ENCODE measurements around the gene SCAF1. TPM values are rescaled to one million over a fixed set of nuclear protein-coding genes. Genes with fewer than 3 reads are reported as not detected.
"Not testable (repeated sequence)": the region's sequence is repeated elsewhere in the genome, so short reads cannot be mapped to it uniquely, and the experiment has no call there.

SCAF1 gene
- total and polyA plus RNA-seq, 2 donors (not counting 1 experiment from before 2014, with no cell fraction given), result 17.1 to 68.3 TPM

DNA sequence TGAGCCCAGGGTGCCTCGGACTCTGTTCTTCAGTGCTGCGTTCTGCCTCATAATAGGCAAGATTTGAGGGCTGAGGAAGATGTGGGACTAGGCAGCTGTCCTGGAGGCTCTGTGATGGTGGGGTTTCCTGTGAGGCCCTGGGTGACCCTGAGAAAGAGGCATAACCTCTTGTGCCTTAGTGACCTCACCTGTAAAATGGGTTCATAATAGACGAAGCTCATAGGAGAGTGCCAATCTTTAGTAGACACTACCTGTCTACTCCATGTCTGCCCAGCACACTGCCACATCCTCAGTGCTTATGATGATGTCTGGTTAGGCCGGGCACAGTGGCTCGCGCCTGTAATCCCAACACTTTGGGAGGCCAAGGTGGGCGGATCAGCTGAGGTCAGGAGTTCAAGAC is 25.5 kb upstream of the SCAF1 start:
- CTCF ChIA-PET, result no interaction called here
- POLR2A ChIA-PET, result interaction anchor here (1.5 kb wide), 1 partner anchor 60 kb away, joined by 3 read pairs; no protein-coding TSS in a partner anchor
- H3K9ac ChIP-seq (ENCODE audit: low read length), result no peak overlapping the region
- no peak overlapping the region for H2AFZ ChIP-seq (ENCODE audit: insufficient read depth, low read depth, low read length, poor library complexity, severe bottlenecking)
- DNase-seq (no peak), ATAC-seq (ENCODE audit: low read depth) (no peak)
- TF ChIP-seq, protein P1, sequence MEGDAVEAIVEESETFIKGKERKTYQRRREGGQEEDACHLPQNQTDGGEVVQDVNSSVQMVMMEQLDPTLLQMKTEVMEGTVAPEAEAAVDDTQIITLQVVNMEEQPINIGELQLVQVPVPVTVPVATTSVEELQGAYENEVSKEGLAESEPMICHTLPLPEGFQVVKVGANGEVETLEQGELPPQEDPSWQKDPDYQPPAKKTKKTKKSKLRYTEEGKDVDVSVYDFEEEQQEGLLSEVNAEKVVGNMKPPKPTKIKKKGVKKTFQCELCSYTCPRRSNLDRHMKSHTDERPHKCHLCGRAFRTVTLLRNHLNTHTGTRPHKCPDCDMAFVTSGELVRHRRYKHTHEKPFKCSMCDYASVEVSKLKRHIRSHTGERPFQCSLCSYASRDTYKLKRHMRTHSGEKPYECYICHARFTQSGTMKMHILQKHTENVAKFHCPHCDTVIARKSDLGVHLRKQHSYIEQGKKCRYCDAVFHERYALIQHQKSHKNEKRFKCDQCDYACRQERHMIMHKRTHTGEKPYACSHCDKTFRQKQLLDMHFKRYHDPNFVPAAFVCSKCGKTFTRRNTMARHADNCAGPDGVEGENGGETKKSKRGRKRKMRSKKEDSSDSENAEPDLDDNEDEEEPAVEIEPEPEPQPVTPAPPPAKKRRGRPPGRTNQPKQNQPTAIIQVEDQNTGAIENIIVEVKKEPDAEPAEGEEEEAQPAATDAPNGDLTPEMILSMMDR (IDR thresholded peaks at IDR 0.05), result no peak
- TF ChIP-seq EZH2 (IDR thresholded peaks at IDR 0.05; ENCODE audit: borderline replicate concordance, insufficient read depth, low read depth, low read length, poor library complexity, severe bottlenecking), result no peak
- Mint-ChIP-seq H3K9me3 (ENCODE audit: insufficient read depth) (no peaks in the 10 kb centered on the region), H3K27ac (no peak overlapping the region), H3K4me3 (no peak overlapping the region), H3K4me1 (peaks cover 9% of the 10 kb centered on the region), H3K27me3 (no peaks in the 10 kb centered on the region)
- H3K79me2 ChIP-seq (ENCODE audit: control insufficient read depth, insufficient read depth, low read length), result peaks cover 53% of the 10 kb centered on the region
- peaks cover 80% of the 10 kb centered on the region for H4K20me1 ChIP-seq (ENCODE audit: control insufficient read depth, insufficient read depth, low read length, poor library complexity, severe bottlenecking)
- H3K9me3 ChIP-seq (ENCODE audit: control extremely low read depth in 1 of 3, control insufficient read depth in 2 of 3, insufficient read depth in 1 of 3, low read length in 2 of 3), result peaks cover 0 to 11% (median 0%) of the 10 kb centered on the region in 3 donors
- no peak overlapping the region for H3K4me2 ChIP-seq (replicated peaks; ENCODE audit: low read depth, low read length, poor library complexity, severe bottlenecking)
- intact Hi-C loops (cut with micrococcal nuclease), result no loop called here
- H3K27me3 ChIP-seq (replicated peaks in 1 of 4; ENCODE audit: control extremely low read depth in 1 of 4, control insufficient read depth in 3 of 4, insufficient read depth in 4 of 4, low read length in 3 of 4), result no peaks in the 10 kb centered on the region
- H3K36me3 ChIP-seq (replicated peaks in 1 of 2; ENCODE audit: control extremely low read depth in 1 of 2, control insufficient read depth in 1 of 2, extremely low read depth in 1 of 2, insufficient read depth in 2 of 2, low read length in 1 of 2), result peaks cover 11 to 74% of the 10 kb centered on the region in 2 experiments
- H3K4me3 ChIP-seq (ENCODE audit: control extremely low read depth in 1 of 5, extremely low read depth in 1 of 5, insufficient read depth in 1 of 5, low read depth in 2 of 5, low read length in 4 of 5), result no peak overlapping the region
- WGBS (ENCODE audit: insufficient coverage), result 96% methylated on average over 6 of the region's 7 CpGs
- H3K4me1 ChIP-seq (ENCODE audit: control insufficient read depth in 2 of 2, insufficient read depth in 2 of 2, low read length in 2 of 2), result no peaks in the 10 kb centered on the region
- no peak overlapping the region for H3K27ac ChIP-seq (ENCODE audit: low read length in 2 of 2)

DNA sequence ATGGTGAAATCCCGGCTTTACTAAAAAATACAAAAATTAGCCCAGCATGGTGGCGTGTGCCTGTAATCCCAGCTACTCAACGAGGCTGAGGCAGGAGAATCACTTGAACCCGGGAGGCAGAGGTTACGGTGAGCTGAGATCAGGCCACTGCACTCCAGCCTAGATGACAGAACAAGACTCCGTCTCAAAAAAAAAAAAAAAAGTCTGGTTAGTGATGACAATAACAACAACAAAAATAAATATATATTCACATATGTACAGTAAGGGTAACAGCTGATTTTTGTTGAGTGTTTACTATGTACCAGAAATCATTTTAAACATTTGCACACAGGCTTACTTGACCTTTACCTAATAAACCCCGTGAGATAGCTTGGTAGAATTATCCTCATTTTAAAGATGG is 25.1 kb upstream of the SCAF1 start:
- ATAC-seq (ENCODE audit: low read depth) (no peak), DNase-seq (no peak)
- Histone ChIP-seq H4K20me1 (ENCODE audit: control insufficient read depth, insufficient read depth, low read length, poor library complexity, severe bottlenecking) (peaks cover 83% of the 10 kb centered on the region), H3K4me3 (ENCODE audit: control extremely low read depth in 1 of 5, extremely low read depth in 1 of 5, insufficient read depth in 1 of 5, low read depth in 2 of 5, low read length in 4 of 5) (no peak overlapping the region), H3K79me2 (ENCODE audit: control insufficient read depth, insufficient read depth, low read length) (peaks cover 56% of the 10 kb centered on the region), H3K27me3 (replicated peaks in 1 of 4; ENCODE audit: control extremely low read depth in 1 of 4, control insufficient read depth in 3 of 4, insufficient read depth in 4 of 4, low read length in 3 of 4) (no peaks in the 10 kb centered on the region), H3K9ac (ENCODE audit: low read length) (no peak overlapping the region), H3K27ac (ENCODE audit: low read length in 2 of 2) (no peak overlapping the region), H3K36me3 (replicated peaks in 1 of 2; ENCODE audit: control extremely low read depth in 1 of 2, control insufficient read depth in 1 of 2, extremely low read depth in 1 of 2, insufficient read depth in 2 of 2, low read length in 1 of 2) (peaks cover 11 to 78% of the 10 kb centered on the region in 2 experiments), H3K9me3 (ENCODE audit: control extremely low read depth in 1 of 3, control insufficient read depth in 2 of 3, insufficient read depth in 1 of 3, low read length in 2 of 3) (peaks cover 0 to 11% (median 0%) of the 10 kb centered on the region in 3 donors), H3K4me2 (replicated peaks; ENCODE audit: low read depth, low read length, poor library complexity, severe bottlenecking) (no peak overlapping the region), H2AFZ (ENCODE audit: insufficient read depth, low read depth, low read length, poor library complexity, severe bottlenecking) (no peak overlapping the region), H3K4me1 (ENCODE audit: control insufficient read depth in 2 of 2, insufficient read depth in 2 of 2, low read length in 2 of 2) (no peaks in the 10 kb centered on the region)
- Mint-ChIP-seq H3K27me3 (no peaks in the 10 kb centered on the region), H3K4me1 (peaks cover 9% of the 10 kb centered on the region), H3K27ac (no peak overlapping the region), H3K9me3 (ENCODE audit: insufficient read depth) (no peaks in the 10 kb centered on the region), H3K4me3 (no peak overlapping the region)
- intact Hi-C loops (cut with micrococcal nuclease), result no loop called here
- 100% methylated on average over 4 of the region's 7 CpGs for WGBS (ENCODE audit: insufficient coverage)
- ChIA-PET POLR2A (interaction anchor here (1.5 kb wide), 1 partner anchor 60 kb away, joined by 3 read pairs; no protein-coding TSS in a partner anchor), CTCF (interaction anchor here (0.7 kb wide), 1 partner anchor 781 kb away, joined by 3 read pairs; no protein-coding TSS in a partner anchor)
- TF ChIP-seq EZH2 (IDR thresholded peaks at IDR 0.05; ENCODE audit: borderline replicate concordance, insufficient read depth, low read depth, low read length, poor library complexity, severe bottlenecking), result no peak
- TF ChIP-seq, protein P1 (IDR thresholded peaks at IDR 0.05), result no peak

DNA sequence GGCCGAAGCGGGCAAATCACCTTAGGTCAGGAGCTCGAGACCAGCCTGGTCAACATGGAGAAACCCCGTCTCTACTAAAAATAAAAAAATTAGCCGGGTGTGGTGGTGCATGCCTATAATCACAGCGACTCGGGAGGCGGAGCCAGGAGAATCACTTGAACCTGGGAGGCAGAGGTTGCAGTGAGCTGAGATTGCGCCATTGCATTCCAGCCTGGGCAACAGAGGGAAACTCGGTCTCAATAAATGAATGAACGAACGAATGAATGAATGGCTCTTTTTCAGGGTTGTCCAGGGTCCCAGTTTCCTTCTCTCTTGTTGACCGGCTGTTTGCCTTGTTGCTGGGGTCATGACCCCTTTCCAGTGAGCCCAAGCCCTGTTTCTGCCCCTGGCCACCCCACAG is 24.1 kb upstream of the SCAF1 start:
- 99% methylated on average over 11 of the region's 13 CpGs for WGBS (ENCODE audit: insufficient coverage)
- CTCF ChIA-PET; H2AFZ ChIP-seq (ENCODE audit: insufficient read depth, low read depth, low read length, poor library complexity, severe bottlenecking); H3K4me3 Mint-ChIP-seq; DNase-seq; H3K4me3 ChIP-seq (ENCODE audit: control extremely low read depth in 1 of 5, extremely low read depth in 1 of 5, insufficient read depth in 1 of 5, low read depth in 2 of 5, low read length in 4 of 5); H3K27ac Mint-ChIP-seq; ATAC-seq (ENCODE audit: low read depth); H3K4me2 ChIP-seq (replicated peaks; ENCODE audit: low read depth, low read length, poor library complexity, severe bottlenecking); intact Hi-C loops (cut with micrococcal nuclease); H3K9me3 Mint-ChIP-seq (ENCODE audit: insufficient read depth); H3K9ac ChIP-seq (ENCODE audit: low read length); H3K27me3 Mint-ChIP-seq; H3K4me1 ChIP-seq (ENCODE audit: control insufficient read depth in 2 of 2, insufficient read depth in 2 of 2, low read length in 2 of 2); H3K27ac ChIP-seq (ENCODE audit: low read length in 2 of 2); H3K4me1 Mint-ChIP-seq; H3K27me3 ChIP-seq (replicated peaks in 1 of 4; ENCODE audit: control extremely low read depth in 1 of 4, control insufficient read depth in 3 of 4, insufficient read depth in 4 of 4, low read length in 3 of 4): not testable (repeated sequence)
- Histone ChIP-seq H3K36me3 (replicated peaks in 1 of 2; ENCODE audit: control extremely low read depth in 1 of 2, control insufficient read depth in 1 of 2, extremely low read depth in 1 of 2, insufficient read depth in 2 of 2, low read length in 1 of 2) (peaks cover 11 to 74% of the 10 kb centered on the region in 2 experiments), H3K79me2 (ENCODE audit: control insufficient read depth, insufficient read depth, low read length) (peaks cover 50% of the 10 kb centered on the region), H4K20me1 (ENCODE audit: control insufficient read depth, insufficient read depth, low read length, poor library complexity, severe bottlenecking) (peaks cover 77% of the 10 kb centered on the region), H3K9me3 (ENCODE audit: control extremely low read depth in 1 of 3, control insufficient read depth in 2 of 3, insufficient read depth in 1 of 3, low read length in 2 of 3) (peaks cover 0 to 11% (median 0%) of the 10 kb centered on the region in 3 donors)
- POLR2A ChIA-PET, result interaction anchor here (0.6 to 1.5 kb wide), 3 partner anchors 25 to 59 kb away, joined by 3 to 4 read pairs (median 3); no protein-coding TSS in a partner anchor
